GM12878 (cell line): Measurements from ENCODE around the gene OMG. TPM values are rescaled to one million over a fixed set of nuclear protein-coding genes. Genes with fewer than 3 reads are reported as not detected.

ENCODE experiments used
- ATAC-seq: fragments of 200-7000 bp; cut with Tn5 transposase; 3 replicates; pipeline ENCODE4 v1.9.1; 2020; ENCODE audit warnings: mild to moderate bottlenecking, moderate library complexity
- BruUV-seq: library from RNA; stranded (reverse); fragments of 400-500 nt; replicated peaks from 2 replicates; lab custom pipeline; 2021; lab: Mats Ljungman, UMichigan
- CTCF ChIA-PET: fragments of 300-600 bp; sonication (Branson Sonifier 250); formaldehyde crosslinking; extraction: SDS; loops from one replicate; lab custom pipeline; 2021; ENCODE audit warnings: inconsistent platforms; lab: Yijun Ruan, JAX
- POLR2A ChIA-PET: fragments of 350-600 bp; formaldehyde crosslinking; extraction: SDS; loops from one replicate; lab custom pipeline; 2021; ENCODE audit warnings: inconsistent platforms; lab: Charles Lee
- RAD21 ChIA-PET: fragments of 300-600 bp; sonication (Branson Sonifier 250); formaldehyde crosslinking; loops from one replicate; lab custom pipeline; 2023; ENCODE audit warnings: antibody characterized with exemption; ENCODE audit not compliant: unreplicated experiment; lab: Charles Lee
- SMC1A ChIA-PET: fragments of 300-600 bp; sonication (Branson Sonifier 250); formaldehyde crosslinking; loops from one replicate; lab custom pipeline; 2023; ENCODE audit not compliant: unreplicated experiment, uncharacterized antibody; lab: Charles Lee
- DNase-seq: peaks from one replicate; pipeline ENCODE4 v3.0.0-alpha.2; 2011; ENCODE audit warnings: low read depth, low spot score
- FAIRE-seq: peaks from 3 replicates; lab custom pipeline; 2011; peaks lifted over from hg19 to GRCh38; lab: Jason Lieb, UNC
- H2AFZ ChIP-seq: 2 replicates; pipeline ENCODE4 v1.6.0; 2011; ENCODE audit warnings: low read depth, low read length, control low read depth; ENCODE audit not compliant: control insufficient read depth
- H3K27ac ChIP-seq: 2 replicates; pipeline ENCODE4 v1.5.1; 2011; ENCODE audit warnings: control low read depth; ENCODE audit not compliant: control insufficient read depth, insufficient read depth
- H3K27me3 ChIP-seq, 2 experiments: replicated peaks in 1 of 2; 2 replicates each; pipeline versions ENCODE4 v1.6.0 to v1.6.1; 2011; ENCODE audit warnings: low read length in 1 of 2; ENCODE audit not compliant: control insufficient read depth in 2 of 2, insufficient read depth in 2 of 2
- H3K36me3 ChIP-seq, 2 experiments: 2 replicates each; pipeline ENCODE4 v1.5.1; 2011; ENCODE audit warnings: low read length in 1 of 2; ENCODE audit not compliant: control insufficient read depth in 2 of 2, insufficient read depth in 2 of 2
- H3K4me1 ChIP-seq: 2 replicates; pipeline ENCODE4 v1.6.1; 2011; ENCODE audit warnings: mild to moderate bottlenecking, low read length, moderate library complexity, mixed read lengths; ENCODE audit not compliant: control insufficient read depth, insufficient read depth
- H3K4me2 ChIP-seq: 2 replicates; pipeline ENCODE4 v1.6.0; 2011; ENCODE audit warnings: control low read depth; ENCODE audit not compliant: control insufficient read depth, insufficient read depth
- H3K4me3 ChIP-seq: fragments of 200-600 bp; sonication (generic); 2 replicates; pipeline ENCODE4 v1.5.1; 2016
- H3K79me2 ChIP-seq: 2 replicates; pipeline ENCODE4 v1.6.0; 2011; ENCODE audit warnings: low read length; ENCODE audit not compliant: control insufficient read depth, insufficient read depth
- H3K9ac ChIP-seq: 2 replicates; pipeline ENCODE4 v1.8.0; 2011; ENCODE audit warnings: low read length, control low read depth, mixed read lengths; ENCODE audit not compliant: control insufficient read depth, insufficient read depth
- H3K9me3 ChIP-seq: replicated peaks from 3 replicates; pipeline ENCODE4 v1.5.1; 2011; ENCODE audit warnings: mild to moderate bottlenecking, low read length; ENCODE audit not compliant: control insufficient read depth, insufficient read depth
- H4K20me1 ChIP-seq: 2 replicates; pipeline ENCODE4 v1.6.0; 2011; ENCODE audit not compliant: control insufficient read depth, insufficient read depth
- BHLHE40 ChIP-seq, 2 experiments: fragments of 450-650 bp in 1 of 2; IDR thresholded peaks; 2 replicates each; pipeline ENCODE4 v1.6.1; 2011 to 2017; ENCODE audit warnings: low read depth in 2 of 2, borderline replicate concordance in 1 of 2, improper control_type of control experiment in 1 of 2, low read length in 1 of 2, mild to moderate bottlenecking in 1 of 2
- MTA3 ChIP-seq: IDR thresholded peaks from 2 replicates; pipeline ENCODE4 v1.6.1; 2012; ENCODE audit warnings: low read length, inconsistent platforms, borderline replicate concordance
- SPI1 ChIP-seq: IDR thresholded peaks from 2 replicates; pipeline ENCODE4 v1.6.1; 2011; ENCODE audit warnings: low read depth, mild to moderate bottlenecking, low read length, moderate library complexity, borderline replicate concordance; ENCODE audit not compliant: insufficient read depth
- ZBED1 ChIP-seq: IDR thresholded peaks from 2 replicates; pipeline ENCODE4 v1.6.1; 2016; ENCODE audit warnings: borderline replicate concordance
- WGBS: methylation state at CpG from one replicate; pipeline ENCODE4 v1.1.6; 2016; ENCODE audit warnings: low lambda C conversion rate; ENCODE audit not compliant: insufficient replicate concordance, insufficient coverage; ENCODE audit errors: missing lambda C conversion rate; 5-methylcytosine and 5-hydroxymethylcytosine counted together
- in situ Hi-C: fragments of 300-500 bp; cut with MboI; formaldehyde crosslinking; loops from 9 replicates; pipeline ENCODE4 v1.14.3; 2018; ENCODE audit warnings: mixed read lengths
- intact Hi-C: fragments of 100-400 bp; cut with micrococcal nuclease; formaldehyde crosslinking; loops from one replicate; pipeline ENCODE4 v1.14.2; 2022; ENCODE audit not compliant: unreplicated experiment
- polyA plus RNA-seq, 11 experiments: library from polyadenylated mRNA; depleted of rRNA in 4 of 11; unstranded in 6 of 11; stranded (reverse) in 5 of 11; fragments of >200 nt; fragmentation: Nextera tagmentation in 4 of 11; fragmentation: Illumina TruSeq in 1 of 11; extraction: Ambion mirVana in 4 of 11; extraction: Trizol in 1 of 11; gene quantifications; 1 replicate in 1 of 11; 2 replicates in 10 of 11; pipeline versions ENCODE4 v1.2.1 to v1.2.3, GENCODE V29; 2011 to 2016; ENCODE audit warnings: inconsistent platforms in 2 of 11, missing spikeins in 2 of 11, low read depth in 1 of 11
- total RNA-seq, 4 experiments: library from RNA; depleted of rRNA in 3 of 4; stranded (reverse); fragments of >200 nt in 3 of 4; fragmentation: Illumina TruSeq in 1 of 4; extraction: Trizol in 1 of 4; gene quantifications; 2 replicates each; pipeline versions ENCODE4 v1.2.1 to v1.2.3, GENCODE V29; 2013 to 2021
- TF ChIP-seq, protein P1 (sequence below): fragments of 450-650 bp; IDR thresholded peaks from 2 replicates; pipeline ENCODE4 v1.6.1; 2018; ENCODE audit warnings: mild to moderate bottlenecking, low read depth, moderate library complexity; ENCODE audit not compliant: partially characterized antibody

Gene OMG
- total and polyA plus RNA-seq, 10 of the 15 experiments (the other 5 are each of a cell fraction or from before 2014, with no cell fraction given): 0.09 to 0.96 (median 0.26) TPM

DNA sequence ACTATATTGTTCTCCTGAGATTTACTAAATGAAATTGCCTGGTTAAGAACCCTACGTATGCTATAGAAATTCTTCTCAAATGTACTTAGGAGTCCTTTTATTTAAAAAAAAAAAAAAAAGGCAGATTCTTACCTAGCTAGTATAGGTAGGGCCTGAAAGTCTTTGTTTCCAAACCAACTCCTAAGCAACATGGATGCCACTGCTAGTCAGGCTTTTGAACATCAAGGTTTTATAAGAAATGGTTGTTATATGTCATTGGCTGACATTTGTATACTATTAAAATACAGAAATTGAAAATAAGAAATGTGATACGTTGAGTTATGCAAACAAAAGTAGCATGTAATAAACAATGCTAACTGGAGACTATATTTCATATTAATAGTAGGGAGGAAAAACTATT is 23.2 kb upstream of the OMG start:
- Histone ChIP-seq H3K4me1 (peaks cover 11% of the 10 kb centered on the region), H3K27me3 (no peaks in the 10 kb centered on the region), H3K9ac (peak overlapping the region; percentile 54), H3K27ac (peak overlapping the region; percentile 95), H3K9me3 (no peaks in the 10 kb centered on the region), H4K20me1 (no peaks in the 10 kb centered on the region), H3K79me2 (peaks cover 61% of the 10 kb centered on the region), H3K4me2 (peak overlapping the region; percentile 88), H3K4me3 (peak overlapping the region; percentile 65), H3K36me3 (no peaks in the 10 kb centered on the region), H2AFZ (no peak overlapping the region)
- WGBS: 0% methylated on average over 2 of the region's 2 CpGs
- TF ChIP-seq ZBED1 (no peak), BHLHE40 (IDR thresholded peaks at IDR 0.05; ENCODE audit: borderline replicate concordance in 1 of 2, low read depth in 2 of 2, low read length in 1 of 2) (no peak), MTA3 (no peak), SPI1 (no peak)
- TF ChIP-seq, protein P1, sequence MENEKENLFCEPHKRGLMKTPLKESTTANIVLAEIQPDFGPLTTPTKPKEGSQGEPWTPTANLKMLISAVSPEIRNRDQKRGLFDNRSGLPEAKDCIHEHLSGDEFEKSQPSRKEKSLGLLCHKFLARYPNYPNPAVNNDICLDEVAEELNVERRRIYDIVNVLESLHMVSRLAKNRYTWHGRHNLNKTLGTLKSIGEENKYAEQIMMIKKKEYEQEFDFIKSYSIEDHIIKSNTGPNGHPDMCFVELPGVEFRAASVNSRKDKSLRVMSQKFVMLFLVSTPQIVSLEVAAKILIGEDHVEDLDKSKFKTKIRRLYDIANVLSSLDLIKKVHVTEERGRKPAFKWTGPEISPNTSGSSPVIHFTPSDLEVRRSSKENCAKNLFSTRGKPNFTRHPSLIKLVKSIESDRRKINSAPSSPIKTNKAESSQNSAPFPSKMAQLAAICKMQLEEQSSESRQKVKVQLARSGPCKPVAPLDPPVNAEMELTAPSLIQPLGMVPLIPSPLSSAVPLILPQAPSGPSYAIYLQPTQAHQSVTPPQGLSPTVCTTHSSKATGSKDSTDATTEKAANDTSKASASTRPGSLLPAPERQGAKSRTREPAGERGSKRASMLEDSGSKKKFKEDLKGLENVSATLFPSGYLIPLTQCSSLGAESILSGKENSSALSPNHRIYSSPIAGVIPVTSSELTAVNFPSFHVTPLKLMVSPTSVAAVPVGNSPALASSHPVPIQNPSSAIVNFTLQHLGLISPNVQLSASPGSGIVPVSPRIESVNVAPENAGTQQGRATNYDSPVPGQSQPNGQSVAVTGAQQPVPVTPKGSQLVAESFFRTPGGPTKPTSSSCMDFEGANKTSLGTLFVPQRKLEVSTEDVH: no peak
- ChIA-PET SMC1A (interaction anchor here (0.8 to 9.5 kb wide), 13 partner anchors 11 to 351 kb away, joined by 3 to 101 read pairs (median 5); no protein-coding TSS in a partner anchor), RAD21 (interaction anchor here (1.0 to 3.3 kb wide), 6 partner anchors 10 to 167 kb away, joined by 3 to 39 read pairs (median 10); no protein-coding TSS in a partner anchor), POLR2A (interaction anchor here (1.0 to 2.6 kb wide), 5 partner anchors 10 to 174 kb away, joined by 4 to 30 read pairs (median 5); no protein-coding TSS in a partner anchor), CTCF (interaction anchor here (1.5 to 10.7 kb wide), 5 partner anchors 11 to 516 kb away, joined by 3 to 80 read pairs (median 9); no protein-coding TSS in a partner anchor)
- FAIRE-seq: no peak
- peak; percentile 12; the same call in 1 of the 3 replicates for ATAC-seq
- intact Hi-C loops: no loop called here
- DNase-seq: no peak
- no TSS peak for BruUV-seq
- in situ Hi-C loops: no loop called here
